H1 (cell line): ENCODE data around the gene CDC73. TPM values are rescaled to one million over a fixed set of nuclear protein-coding genes. Genes with fewer than 3 reads are reported as not detected.

ENCODE experiments used
- CTBP2 ChIP-seq: IDR thresholded peaks from 2 replicates; pipeline ENCODE4 v1.7.0; 2011; ENCODE audit warnings: borderline replicate concordance, mild to moderate bottlenecking, moderate library complexity, mixed read lengths, low read length; ENCODE audit not compliant: insufficient read depth, insufficient read length
- KDM1A ChIP-seq: fragments of 200-600, 300-600 bp; sonication (generic); IDR thresholded peaks from 2 replicates; pipeline ENCODE4 v1.7.1; 2016; ENCODE audit warnings: mild to moderate bottlenecking, low read length, borderline replicate concordance
- MAFK ChIP-seq: IDR thresholded peaks from 2 replicates; pipeline ENCODE4 v1.6.1; 2012; ENCODE audit warnings: low read depth, mild to moderate bottlenecking, improper control_type of control experiment, low read length
- NRF1 ChIP-seq: IDR thresholded peaks from 2 replicates; pipeline ENCODE4 v1.6.1; 2011; ENCODE audit warnings: mild to moderate bottlenecking, low read depth, low read length, improper control_type of control experiment
- polyA plus RNA-seq, 7 experiments: library from polyadenylated mRNA; depleted of rRNA in 3 of 7; stranded (reverse) in 5 of 7; unstranded in 2 of 7; fragments of >200 nt in 5 of 7; fragments of 200-250 nt in 2 of 7; gene quantifications; 1 replicate in 5 of 7; 2 replicates in 1 of 7; 4 replicates in 1 of 7; pipeline versions ENCODE4 v1.2.1 to v1.2.3, GENCODE V29; 2011 to 2013; ENCODE audit warnings: missing spikeins in 2 of 7, mixed read lengths in 2 of 7
- total RNA-seq: library from RNA; stranded (reverse); fragmentation: NEBNext Ultra II Directional; extraction: Animal tissue kit (Norgen Biotek cat#: 25700); gene quantifications from 2 replicates; pipeline ENCODE4 v1.2.1, GENCODE V29; 2021
- TF ChIP-seq, protein P1 (sequence below): IDR thresholded peaks from 2 replicates; pipeline ENCODE4 v1.6.1; 2012; ENCODE audit warnings: low read length, inconsistent platforms

The CDC73 gene
- total and polyA plus RNA-seq, 2 of the 8 experiments (the other 6 are each of a cell fraction or from before 2014, with no cell fraction given), result 9.8 to 64.0 TPM

DNA sequence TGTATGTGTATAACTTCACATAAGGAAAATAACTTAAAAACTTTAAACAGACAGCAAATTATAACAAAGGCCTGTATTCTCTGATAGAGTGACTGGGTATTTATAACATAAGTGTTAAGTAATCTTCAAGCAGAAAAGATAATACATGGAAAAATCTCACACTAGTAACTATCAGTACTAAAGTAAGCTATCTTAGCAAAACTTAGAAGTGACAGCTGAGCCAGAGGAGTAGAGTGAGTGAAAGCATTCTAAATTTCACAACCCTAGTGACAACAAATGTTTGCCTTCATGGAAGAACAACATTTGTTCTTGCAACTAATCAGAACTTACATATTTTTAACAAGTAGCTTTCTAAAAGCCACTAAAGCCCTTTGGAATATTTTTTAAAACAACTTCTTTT lies 139.1 kb downstream of the CDC73 start (continued):
- TF ChIP-seq CTBP2 (no peak), MAFK (no peak), NRF1 (no peak), KDM1A (no peak)
- TF ChIP-seq, protein P1, sequence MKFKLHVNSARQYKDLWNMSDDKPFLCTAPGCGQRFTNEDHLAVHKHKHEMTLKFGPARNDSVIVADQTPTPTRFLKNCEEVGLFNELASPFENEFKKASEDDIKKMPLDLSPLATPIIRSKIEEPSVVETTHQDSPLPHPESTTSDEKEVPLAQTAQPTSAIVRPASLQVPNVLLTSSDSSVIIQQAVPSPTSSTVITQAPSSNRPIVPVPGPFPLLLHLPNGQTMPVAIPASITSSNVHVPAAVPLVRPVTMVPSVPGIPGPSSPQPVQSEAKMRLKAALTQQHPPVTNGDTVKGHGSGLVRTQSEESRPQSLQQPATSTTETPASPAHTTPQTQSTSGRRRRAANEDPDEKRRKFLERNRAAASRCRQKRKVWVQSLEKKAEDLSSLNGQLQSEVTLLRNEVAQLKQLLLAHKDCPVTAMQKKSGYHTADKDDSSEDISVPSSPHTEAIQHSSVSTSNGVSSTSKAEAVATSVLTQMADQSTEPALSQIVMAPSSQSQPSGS, result no peak
- TF ChIP-seq, all 59 proteins: peak for 0
